RWPE1 (cell line): ENCODE measurements around the gene BDNF.
"Not testable (repeated sequence)": the region's sequence is repeated elsewhere in the genome, so short reads cannot be mapped to it uniquely, and the experiment has no call there.

Source experiments
- CTCF ChIA-PET: fragments of 350-600 bp; sonication (Branson Sonifier 250); formaldehyde crosslinking; extraction: SDS; loops from one replicate; lab custom pipeline; 2021; lab: Yijun Ruan, JAX
- POLR2A ChIA-PET: fragments of 400-600 bp; formaldehyde crosslinking; extraction: SDS; loops from one replicate; lab custom pipeline; 2020; ENCODE audit warnings: antibody characterized with exemption; ENCODE audit not compliant: low non-redundant PET; lab: Yijun Ruan, JAX
- DNase-seq: peaks from one replicate; pipeline ENCODE4 v3.0.0; 2012; ENCODE audit warnings: low spot score
- H3K27ac ChIP-seq: fragments of 450-650 bp; 2 replicates; pipeline ENCODE4 v1.5.1; 2017
- CTCF ChIP-seq: fragments of 450-650 bp; conservative IDR thresholded peaks from 2 replicates; pipeline ENCODE4 v1.5.1; 2017; ENCODE audit warnings: low read depth, mild to moderate bottlenecking

BDNF gene

GRCh38 chr11:27640954-27641353, 59.3 kb downstream of the BDNF start:
- no peak for DNase-seq
- no peak for TF ChIP-seq CTCF
- no peak overlapping the region for H3K27ac ChIP-seq
- POLR2A ChIA-PET: no interaction called here
- CTCF ChIA-PET: no interaction called here

- TF ChIP-seq CTCF: no peak
- ChIA-PET POLR2A (no interaction called here), CTCF (no interaction called here)
- DNase-seq: no peak
- no peak overlapping the region for H3K27ac ChIP-seq
These were observed 64.7 kb downstream of the BDNF start for GRCh38 chr11:27635567-27636037.

- DNase-seq, H3K27ac ChIP-seq, CTCF ChIA-PET, POLR2A ChIA-PET: not testable (repeated sequence)
These were observed 65.5 kb downstream of the BDNF start for GRCh38 chr11:27634776-27635175.

GRCh38 chr11:27634282-27634681, 66.0 kb downstream of the BDNF start:
- DNase-seq, POLR2A ChIA-PET, CTCF ChIA-PET, H3K27ac ChIP-seq: not testable (repeated sequence)

- POLR2A ChIA-PET, CTCF ChIA-PET: not testable (repeated sequence)
These were observed 71.2 kb downstream of the BDNF start for GRCh38 chr11:27629023-27629422.

GRCh38 chr11:27627979-27628378, 72.3 kb downstream of the BDNF start:
- no peak for TF ChIP-seq CTCF
- ChIA-PET CTCF (no interaction called here), POLR2A (no interaction called here)
- no peak overlapping the region for H3K27ac ChIP-seq
- no peak for DNase-seq

More at GRCh38 chr11:27629023-27629422, 71.2 kb downstream of the BDNF start:
- not testable (repeated sequence) for DNase-seq, H3K27ac ChIP-seq

- H3K27ac ChIP-seq: no peak overlapping the region
- CTCF ChIA-PET: interaction anchor here (0.6 kb wide), 1 partner anchor 112 kb away, joined by 3 read pairs; no protein-coding TSS in a partner anchor
- POLR2A ChIA-PET: no interaction called here
These were observed 73.2 kb downstream of the BDNF start for GRCh38 chr11:27626938-27627586.

More at GRCh38 chr11:27626938-27627586, 73.2 kb downstream of the BDNF start:
- TF ChIP-seq CTCF: no peak
- DNase-seq: no peak
